ENCODE data around the gene KRTAP1-1. TPM values are rescaled to one million over a fixed set of nuclear protein-coding genes. Genes with fewer than 3 reads are reported as not detected.

The KRTAP1-1 gene
- total RNA-seq, 2 donors from 2014 or later: not detected

DNA sequence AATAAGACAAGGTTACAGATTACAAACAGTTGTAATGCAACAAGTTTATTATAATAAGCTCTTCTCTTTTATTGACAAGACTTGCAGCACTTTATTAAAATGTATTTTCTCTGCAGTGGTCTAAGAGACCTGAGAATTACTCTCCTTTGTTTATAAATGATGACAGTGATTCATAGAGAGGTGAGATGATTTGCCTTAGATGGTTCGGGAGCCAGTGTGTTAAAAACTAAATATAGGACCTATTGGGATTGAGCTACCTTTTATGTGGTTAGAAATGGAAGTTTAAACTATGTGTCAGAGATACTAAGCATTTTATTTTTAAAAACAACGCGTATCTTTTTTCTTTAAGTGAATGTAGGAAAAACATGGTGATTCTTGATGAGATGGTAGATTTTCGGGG lies 44.4 kb downstream of the KRTAP1-1 start:
- Mint-ChIP-seq H3K4me3 (no peak overlapping the region), H3K27ac (no peak overlapping the region), H3K27me3 (ENCODE audit: low read depth) (peaks cover 56% of the 10 kb centered on the region), H3K36me3 (ENCODE audit: insufficient read depth in 2 of 2) (no peaks in the 10 kb centered on the region), H3K4me1 (ENCODE audit: low read depth) (no peaks in the 10 kb centered on the region), H3K9me3 (no peaks in the 10 kb centered on the region)
- no peak for ATAC-seq (replicated peaks in 1 of 2)
- DNase-seq: no peak

DNA sequence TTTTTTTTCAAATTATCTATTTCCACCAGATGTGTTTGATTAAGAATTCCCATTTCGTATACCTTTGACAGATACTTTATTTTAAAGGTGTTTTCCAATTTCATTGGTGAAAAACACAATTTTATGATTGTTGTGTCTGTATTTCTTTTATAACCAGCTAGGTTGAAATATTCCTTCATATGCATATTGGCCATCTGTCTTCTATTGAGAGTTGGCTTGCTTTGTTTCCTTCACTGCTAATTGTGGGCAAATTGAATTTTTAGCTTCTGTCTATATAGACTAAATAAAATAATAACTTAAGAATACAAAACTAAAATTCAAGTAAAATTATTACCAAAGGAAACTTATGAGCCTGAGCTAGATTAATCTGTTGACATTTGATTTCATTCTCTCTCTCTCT lies 46.1 kb downstream of the KRTAP1-1 start:
- DNase-seq (no peak), ATAC-seq (replicated peaks in 1 of 2) (no peak)
- H3K27me3 Mint-ChIP-seq (ENCODE audit: low read depth): peaks cover 56% of the 10 kb centered on the region
- no peak overlapping the region for H3K4me3 Mint-ChIP-seq
- no peaks in the 10 kb centered on the region for H3K4me1 Mint-ChIP-seq (ENCODE audit: low read depth)
- H3K9me3 Mint-ChIP-seq: no peaks in the 10 kb centered on the region
- no peaks in the 10 kb centered on the region for H3K36me3 Mint-ChIP-seq (ENCODE audit: insufficient read depth in 2 of 2)
- H3K27ac Mint-ChIP-seq: no peak overlapping the region

- ATAC-seq (replicated peaks in 1 of 2): no peak
Measured at GRCh38 chr17:40993839-40994238, 47.4 kb downstream of the KRTAP1-1 start, which contains the start of gene KRTAP3-3. Gene KRTAP3-3 (minus strand): TSS chr17:40994164. CDS start chr17:40994097, 67 bp downstream.

DNA sequence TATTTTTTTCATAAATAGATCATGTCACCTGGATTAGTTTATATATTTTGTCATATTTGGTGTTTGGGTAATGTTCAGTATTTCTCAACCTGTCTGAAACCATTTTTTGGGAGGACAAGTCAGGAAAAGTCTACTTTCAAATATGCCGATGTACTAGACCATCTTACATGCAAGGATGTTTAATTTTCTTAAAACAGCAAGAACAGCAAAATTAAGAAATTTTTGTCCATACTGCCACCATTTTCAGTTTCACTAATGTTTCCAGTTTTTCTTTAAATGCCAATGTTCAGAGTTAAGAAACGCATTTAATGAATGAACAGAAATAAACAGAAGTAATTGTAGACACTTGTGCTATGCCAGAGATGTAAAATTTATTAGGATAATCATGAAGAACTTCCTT lies 48.2 kb downstream of the KRTAP1-1 start:
- DNase-seq (no peak), ATAC-seq (replicated peaks in 1 of 2) (no peak)
- Mint-ChIP-seq H3K9me3 (no peaks in the 10 kb centered on the region), H3K27ac (no peak overlapping the region), H3K36me3 (ENCODE audit: insufficient read depth in 2 of 2) (no peaks in the 10 kb centered on the region), H3K4me3 (no peak overlapping the region), H3K27me3 (ENCODE audit: low read depth) (peaks cover 49% of the 10 kb centered on the region), H3K4me1 (ENCODE audit: low read depth) (no peaks in the 10 kb centered on the region)

More at GRCh38 chr17:40993839-40994238, 47.4 kb downstream of the KRTAP1-1 start, which contains the start of gene KRTAP3-3:
- Mint-ChIP-seq H3K4me1 (ENCODE audit: low read depth) (no peaks in the 10 kb centered on the region), H3K27me3 (ENCODE audit: low read depth) (peaks cover 53% of the 10 kb centered on the region), H3K36me3 (ENCODE audit: insufficient read depth in 2 of 2) (no peaks in the 10 kb centered on the region), H3K4me3 (no peak within 1 kb of the TSS), H3K9me3 (no peaks in the 10 kb centered on the region), H3K27ac (no peak within 1 kb of the TSS)
- no peak for DNase-seq

GRCh38 chr17:40992666-40993065 lies 48.6 kb downstream of the KRTAP1-1 start:
- no peak overlapping the region for H3K4me3 Mint-ChIP-seq
- H3K27me3 Mint-ChIP-seq (ENCODE audit: low read depth): peaks cover 48% of the 10 kb centered on the region

More at GRCh38 chr17:40992666-40993065, 48.6 kb downstream of the KRTAP1-1 start:
- H3K9me3 Mint-ChIP-seq: no peaks in the 10 kb centered on the region
- no peaks in the 10 kb centered on the region for H3K36me3 Mint-ChIP-seq (ENCODE audit: insufficient read depth in 2 of 2)
- ATAC-seq (replicated peaks in 1 of 2) (no peak), DNase-seq (no peak)
- no peaks in the 10 kb centered on the region for H3K4me1 Mint-ChIP-seq (ENCODE audit: low read depth)
- no peak overlapping the region for H3K27ac Mint-ChIP-seq

Other genes starting within 250 kb of the KRTAP1-1 start
- gene KRT28, start 241.5 kb downstream of the KRTAP1-1 start, total RNA-seq: not detected
- 10 to 100 TPM; 59.1 to 59.3 TPM for gene KRT10, start 218.8 kb downstream of the KRTAP1-1 start, total RNA-seq
- gene KRT12, start 174.2 kb downstream of the KRTAP1-1 start, total RNA-seq: not detected
- gene KRT20, start 156.2 kb downstream of the KRTAP1-1 start, total RNA-seq: not detected
- not detected for gene KRT23, start 103.8 kb downstream of the KRTAP1-1 start, total RNA-seq
- gene KRT39, start 74.5 kb downstream of the KRTAP1-1 start, total RNA-seq: not detected
- not detected for gene KRT40, start 57.1 kb downstream of the KRTAP1-1 start, total RNA-seq
- not detected for gene KRTAP3-3, start 47.3 kb downstream of the KRTAP1-1 start, total RNA-seq
- not detected for gene KRTAP3-2, start 41.5 kb downstream of the KRTAP1-1 start, total RNA-seq
- not detected for gene KRTAP3-1, start 32.3 kb downstream of the KRTAP1-1 start, total RNA-seq
- not detected for gene KRTAP1-5, start 14.2 kb downstream of the KRTAP1-1 start, total RNA-seq
- not detected for gene KRTAP1-4, start 11.3 kb downstream of the KRTAP1-1 start, total RNA-seq
- gene KRTAP1-3, start 6.6 kb downstream of the KRTAP1-1 start, total RNA-seq: not detected
- gene KRTAP2-1, start 5.9 kb upstream of the KRTAP1-1 start, total RNA-seq: not detected
- not detected for gene KRTAP2-2, start 13.8 kb upstream of the KRTAP1-1 start, total RNA-seq
- not detected for gene KRTAP2-3, start 18.7 kb upstream of the KRTAP1-1 start, total RNA-seq
- not detected for gene KRTAP2-4, start 24.4 kb upstream of the KRTAP1-1 start, total RNA-seq
- gene KRTAP4-7, start 42.7 kb upstream of the KRTAP1-1 start, total RNA-seq: not detected
- not detected for gene KRTAP4-8, start 56.7 kb upstream of the KRTAP1-1 start, total RNA-seq
- not detected for gene KRTAP4-16, start 60.8 kb upstream of the KRTAP1-1 start, total RNA-seq
- gene KRTAP4-9, start 63.9 kb upstream of the KRTAP1-1 start, total RNA-seq: not detected
- gene KRTAP4-11, start 76.9 kb upstream of the KRTAP1-1 start, total RNA-seq: not detected
- not detected for gene KRTAP4-12, start 82.7 kb upstream of the KRTAP1-1 start, total RNA-seq
- not detected for gene KRTAP4-6, start 99.1 kb upstream of the KRTAP1-1 start, total RNA-seq
- not detected for gene KRTAP4-5, start 108.4 kb upstream of the KRTAP1-1 start, total RNA-seq
- gene KRTAP4-4, start 119.3 kb upstream of the KRTAP1-1 start, total RNA-seq: not detected
- gene KRTAP4-3, start 126.8 kb upstream of the KRTAP1-1 start, total RNA-seq: not detected
- not detected for gene KRTAP4-2, start 136.8 kb upstream of the KRTAP1-1 start, total RNA-seq
- gene KRTAP4-1, start 143.5 kb upstream of the KRTAP1-1 start, total RNA-seq: not detected
- gene KRTAP9-1, start 148.4 kb upstream of the KRTAP1-1 start, total RNA-seq: not detected
- gene KRTAP9-2, start 185.2 kb upstream of the KRTAP1-1 start, total RNA-seq: not detected
- gene KRTAP9-3, start 191.0 kb upstream of the KRTAP1-1 start, total RNA-seq: not detected
- gene KRTAP9-8, start 196.5 kb upstream of the KRTAP1-1 start, total RNA-seq: not detected
- gene KRTAP9-4, start 208.2 kb upstream of the KRTAP1-1 start, total RNA-seq: not detected
- not detected for gene KRTAP9-9, start 213.9 kb upstream of the KRTAP1-1 start, total RNA-seq
- not detected for gene KRTAP9-6, start 223.9 kb upstream of the KRTAP1-1 start, total RNA-seq
- gene KRTAP9-7, start 234.2 kb upstream of the KRTAP1-1 start, total RNA-seq: not detected

Data from activated T-cell treated with anti-CD3 and anti-CD28 coated beads, Interleukin-2, amount 50 U/mL, for 72 hours (primary cell).